Hypothalamus (tissue), 51 donors: ENCODE measurements around the gene UQCRH.
"Not testable (repeated sequence)": the region's sequence is repeated elsewhere in the genome, so short reads cannot be mapped to it uniquely, and the experiment has no call there.

ENCODE experiments used
- DNase-seq, 51 donors: peaks; one replicate each; lab custom pipeline; 2025; lab: John Stamatoyannopoulos, UW

Gene UQCRH

DNA sequence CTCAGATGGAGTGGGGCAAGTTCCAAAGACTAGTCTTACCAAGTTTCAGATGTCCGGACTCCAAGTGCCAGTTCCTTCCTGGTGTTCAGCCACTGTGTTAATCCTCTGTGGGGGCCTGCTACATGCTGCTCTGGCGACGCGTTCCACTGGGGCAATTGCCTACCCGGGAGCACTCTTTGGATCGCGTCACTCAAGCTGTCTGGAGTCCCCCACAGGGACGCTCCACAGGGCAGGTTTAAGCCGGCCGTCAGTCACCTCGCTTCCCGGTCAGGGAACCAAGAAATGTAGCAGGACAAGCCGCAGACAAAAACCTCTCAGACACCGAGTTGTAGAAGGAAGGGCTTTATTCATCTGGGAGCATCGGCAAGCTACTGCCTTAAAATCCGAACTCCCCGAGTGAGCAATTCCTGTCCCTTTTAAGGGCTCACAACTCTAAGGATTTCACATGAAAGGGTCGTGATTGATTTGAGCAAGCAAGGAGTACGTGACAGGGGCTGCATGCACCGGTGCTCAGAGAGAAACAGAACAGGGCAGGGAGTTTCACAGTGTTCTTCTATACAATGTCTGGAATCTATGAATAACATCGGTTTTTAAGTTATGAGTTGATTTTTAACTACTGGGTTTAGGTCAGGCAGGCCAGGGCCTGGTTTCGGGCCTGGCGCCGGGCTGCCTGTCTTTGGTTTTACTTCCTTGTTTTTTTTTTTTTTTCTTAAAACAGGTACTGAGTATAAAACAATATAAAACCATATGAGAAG lies 28.5 kb downstream of the UQCRH start:
- DNase-seq: not testable (repeated sequence)

DNA sequence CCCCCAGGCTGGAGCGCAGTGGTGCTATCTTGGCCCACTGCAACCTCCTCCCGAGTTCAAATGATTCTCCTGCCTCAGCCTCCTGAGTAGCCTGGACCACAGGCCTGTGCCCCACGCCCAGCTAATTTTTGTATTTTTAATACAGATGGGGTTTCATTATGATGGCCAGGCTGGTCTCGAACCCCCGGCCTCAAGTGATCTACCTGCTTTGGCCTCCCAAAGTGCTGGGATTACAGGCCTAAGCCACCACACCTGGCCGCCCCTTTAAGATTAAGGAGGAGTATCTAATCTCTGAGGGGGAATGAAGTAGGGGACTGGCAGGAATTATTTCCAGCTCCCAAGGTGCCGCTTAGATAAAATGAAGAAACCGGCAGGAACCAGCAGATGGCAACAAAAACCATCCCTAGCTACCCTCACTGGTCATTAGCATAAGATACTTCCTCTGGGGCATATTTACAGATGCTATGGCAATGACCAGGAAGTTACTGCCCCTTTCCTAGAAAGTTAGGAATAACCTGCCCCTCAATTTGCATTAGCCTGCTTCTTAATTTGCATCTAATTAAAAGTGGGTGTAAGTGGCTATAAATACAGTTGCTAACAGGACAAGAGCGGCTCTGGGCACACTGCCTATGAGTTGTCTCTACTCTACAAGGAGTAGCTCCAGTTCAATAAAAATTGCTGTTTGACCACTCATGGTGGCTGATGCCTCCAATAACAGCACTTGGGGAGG lies 30.0 kb downstream of the UQCRH start:
- DNase-seq: peak in 1 of 51 donors; percentile 2

DNA sequence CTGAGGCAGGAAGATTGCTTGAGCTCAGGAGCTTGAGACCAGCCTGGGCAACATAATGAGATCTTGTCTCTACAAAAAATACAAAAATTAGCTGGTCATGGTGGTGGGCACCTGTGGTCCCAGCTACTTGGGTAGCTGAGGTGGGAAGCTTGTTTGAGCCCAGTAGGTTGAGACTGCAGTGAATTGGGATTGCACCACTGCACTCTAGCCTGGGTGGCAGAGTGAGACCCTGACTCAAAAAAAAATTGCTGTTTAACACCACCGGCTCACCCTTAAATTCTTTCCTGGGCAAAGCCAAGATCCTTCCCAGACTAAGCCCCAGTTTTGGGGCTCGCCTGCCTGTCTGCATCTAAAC lies 30.5 kb downstream of the UQCRH start:
- no peak for DNase-seq

DNA sequence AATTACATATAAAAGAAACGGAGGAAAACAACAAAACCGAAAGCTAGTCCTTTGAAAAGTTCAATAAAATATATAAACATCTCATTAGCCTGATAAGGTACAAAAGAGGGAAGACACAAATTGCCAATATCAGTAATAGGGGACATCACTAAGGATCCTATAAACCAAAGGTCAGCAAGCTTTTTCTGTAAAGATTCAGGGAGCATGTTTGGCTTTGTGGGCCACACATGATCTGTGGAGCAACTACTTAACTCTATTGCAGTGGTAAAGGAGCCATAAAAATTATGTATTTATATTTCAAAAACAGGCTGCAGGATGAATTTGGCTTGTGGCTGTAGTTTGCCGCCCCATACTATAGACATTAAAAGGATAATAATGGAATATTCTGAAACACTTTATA lies 31.6 kb downstream of the UQCRH start:
- no peak for DNase-seq

DNA sequence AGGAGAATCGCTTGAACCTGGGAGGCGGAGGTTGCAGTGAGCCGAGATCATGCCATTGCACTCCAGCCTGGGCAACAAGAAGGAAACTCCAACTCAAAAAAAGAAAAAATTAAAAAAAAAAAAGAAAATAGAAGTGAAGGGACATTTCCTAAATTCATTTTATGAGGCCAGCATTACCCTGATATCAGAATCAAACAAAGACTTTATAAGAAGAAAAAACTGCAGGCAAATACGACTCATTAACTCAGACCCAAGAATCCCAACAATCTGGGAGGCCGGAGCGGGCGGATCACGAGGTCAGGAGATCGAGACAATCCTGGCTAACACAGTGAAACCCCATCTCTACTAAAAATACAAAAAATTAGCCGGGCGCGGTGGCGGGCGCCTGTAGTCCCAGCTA lies 33.9 kb downstream of the UQCRH start:
- DNase-seq: not testable (repeated sequence)

DNA sequence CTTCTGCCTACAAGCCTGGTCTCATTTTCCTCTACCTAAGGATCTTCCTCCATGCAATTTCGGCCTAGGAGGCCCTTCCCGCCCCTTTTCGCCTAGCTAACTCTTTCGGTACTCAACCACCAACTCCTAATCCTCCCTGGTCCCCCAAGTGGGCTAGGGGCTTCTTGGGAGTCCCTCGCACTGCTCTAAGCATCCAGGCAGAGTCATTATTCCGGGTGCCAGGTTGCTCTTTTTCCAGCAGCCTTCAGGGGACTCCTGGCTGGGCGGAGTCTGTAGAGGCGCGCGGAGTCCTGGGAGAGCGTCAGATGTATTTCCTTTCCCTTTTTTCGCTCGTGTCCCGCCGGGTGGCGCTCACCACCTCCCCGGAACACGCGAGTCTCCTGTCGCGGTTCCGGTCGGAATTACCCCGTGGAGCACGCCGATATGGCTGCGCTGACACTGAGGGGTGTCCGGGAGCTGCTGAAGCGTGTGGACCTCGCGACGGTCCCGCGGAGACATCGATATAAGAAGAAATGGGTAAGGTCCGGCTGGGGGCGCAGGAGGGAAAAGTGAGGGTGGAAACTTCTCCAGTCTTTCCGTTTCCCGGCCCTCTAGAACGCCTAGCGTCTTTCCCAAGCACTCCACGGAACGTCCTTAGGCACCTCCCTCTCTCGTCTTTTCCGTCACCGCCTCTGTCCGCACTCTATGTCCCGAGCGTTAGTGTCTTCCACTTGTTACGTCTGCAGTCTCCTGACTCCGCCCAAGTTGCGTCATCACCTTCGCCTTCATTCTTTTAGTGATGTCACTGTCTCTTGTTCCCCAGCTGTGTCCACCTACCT lies 37.1 kb downstream of the UQCRH start, which contains the start of gene NSUN4:
TSS of gene NSUN4 (plus strand) at position 404 of the 818 bp plus-strand sequence. CDS start at position 424, 20 bp downstream.
- peak; percentile 53 to 96 (median 84) for DNase-seq

DNA sequence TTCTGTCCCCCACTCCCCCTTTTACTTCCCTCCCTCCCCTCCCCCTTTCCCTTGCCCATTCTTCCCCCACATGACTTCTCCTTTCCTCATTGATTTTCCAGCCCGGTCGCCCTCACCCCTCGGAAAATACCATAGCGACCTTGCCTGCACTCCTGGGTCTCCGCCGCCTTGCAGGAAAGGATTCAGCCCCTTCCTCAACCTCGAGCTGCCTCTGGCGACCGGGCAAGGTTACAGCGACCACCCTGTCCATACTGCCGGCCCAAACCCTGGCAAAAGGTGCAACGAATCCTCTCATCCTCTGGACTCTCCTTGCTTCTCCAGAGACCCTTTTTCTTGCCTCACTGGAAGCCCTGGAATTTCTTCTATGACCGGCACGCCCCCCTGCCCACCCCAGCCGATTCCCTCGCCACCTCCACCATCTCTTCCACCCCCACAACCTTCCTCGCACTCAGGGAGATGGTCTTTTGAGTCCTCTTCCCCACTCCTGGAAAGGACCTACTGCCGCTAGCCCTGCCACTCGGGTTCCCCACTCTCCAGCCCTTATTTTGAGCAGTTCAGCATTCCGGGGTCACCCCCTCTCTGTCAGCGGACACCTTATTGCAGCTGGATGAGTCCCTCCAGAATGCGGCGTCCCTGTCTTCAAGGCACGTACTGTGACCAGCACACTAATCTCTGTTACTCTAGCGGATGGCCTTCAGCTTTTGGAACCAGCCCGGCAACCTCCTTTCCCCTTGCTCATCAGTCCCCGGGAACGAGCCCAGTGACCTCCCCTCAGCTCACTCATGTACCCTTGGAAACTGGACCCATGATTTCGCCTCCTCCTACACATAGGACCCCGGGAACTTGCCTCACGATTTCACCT lies 38.0 kb downstream of the UQCRH start:
- DNase-seq: no peak

DNA sequence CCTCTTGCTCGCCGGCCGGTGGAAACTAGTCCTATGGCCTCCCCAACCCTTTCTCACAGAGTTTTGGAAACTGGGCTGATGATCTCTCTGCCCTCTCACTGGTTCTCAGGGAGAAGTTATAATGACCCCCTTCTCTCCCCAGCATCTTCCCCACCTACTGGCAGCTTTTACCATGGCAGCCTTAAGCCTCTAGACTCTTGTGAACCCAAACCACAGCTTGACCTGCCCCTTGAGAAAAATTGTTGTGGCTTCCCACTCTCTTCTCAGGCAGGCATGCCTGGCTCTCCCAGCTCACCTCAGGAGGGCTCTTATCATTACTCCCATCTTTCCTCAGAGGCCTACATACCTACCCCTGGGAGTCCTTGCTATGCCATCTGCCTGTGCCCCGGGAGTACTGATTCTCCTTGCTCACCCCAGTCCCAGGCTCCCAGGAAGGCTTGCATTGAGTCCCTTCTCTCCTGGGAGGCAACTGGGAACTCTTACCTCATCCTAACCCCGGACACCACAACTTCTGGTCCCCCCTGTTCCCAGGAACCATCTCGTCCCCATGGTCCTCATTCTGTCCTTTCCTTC lies 38.7 kb downstream of the UQCRH start:
- no peak for DNase-seq

DNA sequence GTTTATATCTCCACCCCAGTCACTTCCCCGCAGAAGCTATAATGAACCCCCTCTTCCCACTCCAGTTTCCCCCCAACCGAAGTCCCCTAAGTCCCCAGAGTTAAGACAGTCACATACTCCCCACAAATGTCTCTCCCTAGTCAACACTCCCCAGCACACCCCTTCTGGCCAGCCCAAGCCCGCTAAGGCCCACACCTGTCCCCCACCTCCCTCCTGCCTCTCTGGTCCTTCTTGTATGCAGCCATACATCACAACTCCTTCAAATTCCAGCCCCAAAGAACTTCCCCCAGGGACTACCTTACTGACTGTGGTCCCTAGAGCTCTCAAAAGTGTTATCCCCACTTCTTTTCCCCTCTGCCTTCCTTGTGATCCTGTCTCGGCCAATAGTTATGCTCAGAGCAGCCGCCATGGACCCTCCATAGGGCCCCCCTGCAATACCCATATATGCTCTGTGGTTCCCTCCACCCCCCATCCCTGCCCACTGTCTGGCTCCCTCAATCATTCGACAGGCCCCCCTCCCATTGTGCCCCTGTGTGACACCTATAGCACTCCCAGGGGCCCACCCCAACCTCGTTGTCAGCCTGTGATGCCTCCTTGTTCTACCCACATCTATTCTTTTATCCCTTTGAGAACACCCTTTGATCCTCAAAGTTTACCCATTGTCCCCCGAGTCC lies 39.3 kb downstream of the UQCRH start:
- DNase-seq: no peak

DNA sequence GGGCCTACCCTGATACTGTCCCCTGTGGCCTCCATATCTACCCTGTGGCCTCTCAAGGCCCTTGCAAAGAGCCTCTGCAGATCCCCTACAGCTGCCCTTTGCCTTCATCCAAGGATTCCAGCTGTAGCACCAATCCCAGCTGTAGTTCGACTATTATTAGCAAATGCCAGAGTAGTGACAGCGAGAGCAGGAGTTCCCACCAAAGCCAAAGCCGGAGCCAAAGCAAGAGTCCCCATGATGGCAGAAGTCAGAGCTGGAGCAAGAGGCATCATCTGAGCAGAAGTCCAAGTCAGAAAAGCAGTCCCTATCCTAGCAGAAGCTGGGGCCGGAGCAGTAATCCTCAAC lies 39.8 kb downstream of the UQCRH start:
- no peak for DNase-seq

DNA sequence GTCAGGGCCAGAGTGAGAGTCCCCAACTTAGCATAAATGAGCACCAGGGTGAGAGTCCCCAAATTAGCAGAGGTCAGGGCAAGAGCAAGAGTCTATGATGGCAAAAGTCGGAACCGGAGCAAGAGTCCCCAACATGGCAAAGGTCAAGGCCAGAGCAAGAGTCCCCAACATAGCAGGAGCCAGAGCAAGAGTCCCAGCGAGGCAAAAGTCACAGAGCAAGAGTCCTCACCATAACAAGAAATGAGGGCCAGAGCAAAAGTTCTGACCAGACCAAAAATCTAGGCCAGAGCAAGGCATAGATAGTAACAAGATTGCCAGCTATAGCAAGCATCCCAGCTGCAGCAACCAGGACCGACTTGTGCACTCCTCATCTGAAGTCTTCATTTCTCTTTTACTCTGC lies 40.2 kb downstream of the UQCRH start:
- no peak for DNase-seq

DNA sequence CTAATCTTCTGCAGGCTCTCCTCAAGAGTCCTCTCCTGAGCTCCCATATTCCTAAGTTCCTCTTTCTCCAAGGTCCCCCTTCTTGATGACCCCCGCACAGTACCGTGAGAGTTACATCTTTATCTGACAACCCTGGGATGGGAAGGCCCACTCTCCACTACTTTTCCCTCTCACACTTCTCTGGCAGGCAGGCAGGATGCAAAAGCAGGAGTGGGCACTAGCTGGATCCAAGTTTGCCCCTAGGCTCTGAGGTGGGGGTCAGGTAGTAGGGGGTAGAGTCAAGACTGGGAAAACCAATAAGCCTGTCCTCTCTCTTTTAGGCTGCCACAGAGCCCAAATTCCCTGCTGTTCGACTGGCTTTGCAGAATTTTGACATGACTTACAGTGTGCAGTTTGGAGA lies 41.0 kb downstream of the UQCRH start:
- no peak for DNase-seq

DNA sequence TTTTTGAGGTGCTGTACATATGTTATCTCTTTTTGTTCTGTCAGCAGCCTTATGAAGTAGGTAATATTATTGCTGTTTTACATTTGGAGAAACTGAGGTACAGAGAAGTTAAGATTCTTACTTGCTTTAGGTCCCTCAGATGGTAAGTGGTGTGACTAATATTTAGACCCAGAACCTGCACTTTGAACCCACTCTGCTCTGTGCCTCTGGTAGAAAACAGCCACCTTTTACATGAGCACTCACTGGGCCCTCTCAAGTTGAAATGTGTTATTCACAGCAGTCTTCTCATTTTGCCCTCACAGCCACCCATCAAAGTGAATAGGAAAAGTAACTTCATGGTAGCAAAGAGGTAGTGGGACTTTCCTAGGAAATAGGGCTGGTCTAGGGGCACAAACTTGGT lies 41.8 kb downstream of the UQCRH start:
- no peak for DNase-seq

DNA sequence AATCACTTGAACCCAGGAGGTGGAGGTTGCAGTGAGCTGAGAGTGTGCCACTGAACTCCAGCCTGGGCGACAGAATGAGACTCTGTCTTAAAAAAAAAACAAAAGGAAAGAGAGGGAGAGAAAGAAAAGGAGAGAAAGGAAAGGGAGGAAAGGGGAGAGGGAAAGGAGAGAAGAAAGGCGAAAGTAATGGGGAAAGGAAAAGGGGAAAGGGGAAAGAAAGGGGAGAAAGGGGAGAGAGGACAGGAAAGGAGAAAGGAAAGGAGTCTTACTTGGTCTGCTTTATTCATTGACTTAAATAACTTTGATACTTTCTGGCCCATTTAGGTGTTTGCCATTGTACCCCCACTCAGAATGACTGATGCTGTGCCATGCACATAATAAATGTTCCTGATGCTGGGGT lies 48.9 kb downstream of the UQCRH start:
- no peak for DNase-seq

DNA sequence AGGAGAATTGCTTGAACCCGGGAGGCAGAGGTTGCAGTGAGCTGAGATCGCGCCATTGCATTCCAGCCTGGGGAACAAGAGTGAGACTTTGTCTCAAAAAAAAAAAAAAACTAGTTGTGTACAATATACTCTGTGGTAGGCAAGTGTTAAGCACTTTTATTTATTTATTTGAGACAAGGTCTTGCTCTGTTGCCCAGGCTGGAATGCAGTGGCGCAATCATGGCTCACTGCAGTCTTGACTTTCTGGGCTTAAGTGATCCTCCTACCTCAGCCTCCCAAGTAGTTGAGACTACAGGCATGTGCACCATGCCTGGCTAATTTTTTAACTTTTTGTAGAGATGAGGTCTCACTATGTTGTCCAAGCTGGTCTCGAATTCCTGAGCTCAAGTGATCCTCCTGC lies 52.4 kb downstream of the UQCRH start:
- DNase-seq: not testable (repeated sequence)

DNA sequence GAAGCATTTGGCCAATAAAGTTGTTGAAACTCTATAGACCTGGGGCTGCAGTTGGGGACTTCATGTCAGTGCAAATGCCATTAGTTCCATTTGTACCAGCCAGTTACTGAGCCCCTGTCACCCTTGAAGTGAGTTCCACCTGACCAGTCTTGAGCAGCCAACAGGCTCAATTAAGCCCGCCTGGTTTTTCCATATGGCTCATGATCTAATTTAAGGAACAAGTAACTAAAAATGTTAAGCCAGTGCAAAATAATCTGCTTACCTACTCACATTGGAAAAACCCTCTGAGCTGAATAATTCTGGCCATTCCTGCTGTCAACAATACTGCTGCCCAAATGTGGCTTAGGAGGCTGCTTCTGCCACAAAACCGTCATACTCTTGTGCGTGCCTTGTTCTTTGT lies 58.7 kb downstream of the UQCRH start:
- no peak for DNase-seq

DNA sequence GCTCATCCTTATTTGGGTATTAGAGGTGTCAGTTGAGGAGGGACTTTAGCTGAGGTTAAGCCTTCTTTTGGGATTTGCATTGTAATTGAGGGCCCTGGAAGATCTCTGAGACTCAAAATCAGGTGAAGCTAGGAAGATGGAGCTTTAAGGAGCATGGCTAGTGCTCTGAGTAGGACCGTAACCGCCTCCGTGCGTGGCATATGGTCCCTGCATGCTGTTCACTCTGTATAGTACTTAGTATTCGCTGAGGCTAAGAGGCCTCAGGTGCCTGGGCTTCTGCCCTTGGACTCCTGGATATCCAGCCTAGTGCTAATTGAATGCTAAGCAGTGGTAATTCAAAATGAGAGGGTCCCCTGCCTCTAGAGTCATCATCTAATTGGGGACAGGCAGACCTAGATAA lies 59.6 kb downstream of the UQCRH start:
- no peak for DNase-seq

DNA sequence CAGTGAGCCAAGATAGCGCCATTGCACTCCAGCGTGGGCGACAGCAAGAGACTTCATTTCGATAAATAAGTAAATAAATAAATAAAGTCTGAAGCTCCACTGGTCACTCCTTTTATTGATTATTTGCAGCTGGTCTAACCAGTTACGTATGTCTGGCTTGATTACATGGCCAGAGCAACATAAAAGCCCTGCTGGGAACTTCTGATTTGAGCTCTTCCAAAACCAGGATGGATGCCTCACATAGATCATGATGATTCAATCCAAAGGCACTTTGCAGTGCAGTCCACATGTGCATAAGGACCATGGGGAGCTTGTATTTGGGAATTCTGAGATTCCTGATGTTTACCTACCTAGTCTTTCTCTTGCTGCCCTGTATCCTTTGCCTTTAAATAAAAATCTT lies 61.1 kb downstream of the UQCRH start:
- DNase-seq: no peak

DNA sequence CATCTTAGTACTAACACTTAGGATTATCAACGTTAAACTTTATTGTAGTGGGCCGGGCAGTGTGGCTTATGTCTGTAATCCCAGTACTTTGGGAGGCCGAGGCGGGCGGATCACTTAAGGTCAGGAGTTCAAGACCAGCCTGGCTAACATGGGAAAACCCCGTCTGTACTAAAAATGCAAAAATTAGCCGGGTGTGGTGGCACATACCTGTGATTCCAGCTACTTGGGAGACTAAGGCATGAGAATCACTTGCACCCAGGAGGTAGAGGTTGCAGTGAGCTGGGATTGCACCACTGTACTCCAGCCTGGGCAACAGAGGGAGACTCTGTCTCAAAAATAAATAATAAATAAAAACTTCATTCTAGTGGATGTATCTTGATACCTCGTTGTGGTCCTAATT lies 62.3 kb downstream of the UQCRH start:
- not testable (repeated sequence) for DNase-seq
